GM10266 (cell line): ENCODE results near the gene PCNT.

Experiments used
- DNase-seq: peaks from one replicate; pipeline ENCODE4 v3.0.0; 2012; ENCODE audit errors: extremely low spot score
- CTCF ChIP-seq: IDR thresholded peaks from 2 replicates; pipeline ENCODE4 v1.5.1; 2012; ENCODE audit warnings: mild to moderate bottlenecking, low read depth; ENCODE audit not compliant: control insufficient read depth, insufficient read depth; ENCODE audit errors: missing control alignments

PCNT gene

DNA sequence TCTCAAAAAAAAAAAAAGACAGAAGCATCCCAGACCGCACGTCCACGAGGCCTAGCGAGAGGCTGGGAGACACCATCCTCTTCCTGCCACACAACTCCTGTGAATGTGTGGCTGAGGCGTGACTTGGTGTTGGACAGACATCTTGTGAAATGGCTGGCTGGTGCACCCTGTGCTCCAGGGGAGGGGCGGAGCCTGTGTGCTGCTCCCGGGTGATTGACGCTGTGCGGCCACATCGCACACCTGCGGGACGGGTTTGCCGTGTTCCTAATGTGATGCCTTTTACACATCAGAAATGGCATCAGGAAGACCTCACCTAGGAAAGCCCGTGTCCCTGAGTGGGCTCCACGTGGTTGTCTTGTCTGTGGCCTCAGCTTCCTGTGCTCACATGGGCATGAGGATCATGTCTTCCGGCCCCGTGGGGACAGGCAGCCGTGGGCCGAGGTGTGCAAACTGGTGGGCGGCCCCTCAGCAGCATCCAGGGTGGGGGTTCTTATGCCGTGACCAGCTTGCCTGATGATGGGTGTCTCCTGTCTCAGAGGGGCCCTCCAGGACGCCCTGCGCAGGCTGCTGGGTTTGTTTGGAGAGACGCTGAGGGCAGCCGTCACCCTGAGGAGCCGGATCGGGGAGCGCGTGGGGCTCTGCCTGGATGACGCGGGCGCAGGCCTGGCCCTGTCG lies 64.4 kb downstream of the PCNT start:
- no peak for DNase-seq
- TF ChIP-seq CTCF = no peak

GRCh38 chr21:46388896-46389295 lies 64.9 kb downstream of the PCNT start:
- DNase-seq = no peak
- no peak for TF ChIP-seq CTCF

- TF ChIP-seq CTCF = no peak
- DNase-seq = no peak
Observed at GRCh38 chr21:46390603-46391545, 66.9 kb downstream of the PCNT start.

DNA sequence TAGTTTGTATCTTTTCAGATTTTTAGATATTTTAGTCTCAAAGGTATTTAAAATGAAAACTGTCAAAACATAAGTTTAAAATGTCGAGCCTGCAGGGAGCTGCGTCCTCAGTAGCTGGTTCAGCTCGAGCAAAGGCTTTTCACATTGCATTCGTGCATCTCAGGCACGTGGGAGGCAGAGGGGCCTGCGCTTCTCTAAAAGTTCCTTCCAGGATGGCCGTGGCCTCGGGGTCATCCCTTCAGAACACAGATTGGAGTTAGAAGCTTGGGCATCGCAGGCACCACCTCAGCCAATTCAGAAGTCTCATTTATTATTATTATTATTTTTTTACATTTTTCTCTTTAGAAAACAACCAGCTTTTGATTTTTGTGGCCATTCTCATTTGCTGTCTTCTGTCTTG lies 67.8 kb downstream of the PCNT start:
- TF ChIP-seq CTCF = no peak
- DNase-seq = no peak

GRCh38 chr21:46392921-46393320 lies 69.0 kb downstream of the PCNT start:
- TF ChIP-seq CTCF = no peak
- DNase-seq = no peak

DNA sequence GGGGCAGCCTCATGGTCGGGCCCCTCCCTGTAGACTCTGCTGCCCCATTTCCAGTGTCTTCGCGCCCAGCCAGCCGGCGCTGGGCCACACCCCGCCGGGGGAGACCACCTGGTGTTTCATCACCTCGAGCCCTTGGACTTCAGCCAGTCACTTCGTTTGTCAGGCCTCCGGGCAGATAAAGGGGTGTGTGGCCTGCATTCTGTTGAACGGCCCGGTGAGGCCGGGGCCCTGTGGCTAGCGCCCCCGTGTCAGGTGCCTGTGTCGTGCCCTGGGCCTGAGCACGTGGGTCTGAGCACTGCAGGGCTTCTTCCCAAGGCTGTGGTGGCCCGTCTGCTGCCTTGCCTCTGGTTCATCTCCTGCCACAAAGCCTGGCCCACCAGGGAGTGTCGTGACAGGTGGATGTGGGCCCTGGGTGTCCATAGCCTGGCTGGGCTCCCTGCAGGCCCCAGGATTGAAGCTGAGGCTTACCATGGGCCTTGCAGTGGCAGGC lies 69.5 kb downstream of the PCNT start:
- no peak for DNase-seq
- no peak for TF ChIP-seq CTCF
